Inferior parietal cortex (tissue), 1 donor: Measurements from ENCODE around the gene CREB3.

Experiments
- DNase-seq: peaks from one replicate; pipeline ENCODE4 v3.0.0-alpha.2; 2016; ENCODE audit errors: extremely low spot score

CREB3 gene

GRCh38 chr9:35732185-35732799 lies at the start of gene CREB3, which contains the start of gene TLN1:
CREB3 (plus strand) TSS chr9:35732666; CDS start chr9:35732773, 107 bp downstream.
TLN1 (minus strand) TSS chr9:35732195; CDS start chr9:35725694, 6,501 bp downstream.
- DNase-seq = peak; percentile 95

- no peak for DNase-seq
Observed at GRCh38 chr9:35683323-35683722, 49.1 kb upstream of the CREB3 start.

- DNase-seq = no peak
Observed at GRCh38 chr9:35684921-35685320, 47.5 kb upstream of the CREB3 start.

- no peak for DNase-seq
Observed at GRCh38 chr9:35685506-35685905, 47.0 kb upstream of the CREB3 start.

- DNase-seq = no peak
Observed at GRCh38 chr9:35686222-35687203, 46.0 kb upstream of the CREB3 start.

- DNase-seq = no peak
Observed at GRCh38 chr9:35687306-35687705, 45.2 kb upstream of the CREB3 start.

- DNase-seq = no peak
Observed at GRCh38 chr9:35687972-35688557, 44.4 kb upstream of the CREB3 start.

- DNase-seq = peak; percentile 29
Observed at GRCh38 chr9:35688558-35689541, 43.6 kb upstream of the CREB3 start.

GRCh38 chr9:35689542-35690293 lies 42.7 kb upstream of the CREB3 start, which contains the start of gene TPM2:
TPM2 (minus strand) TSS chr9:35689925; CDS start chr9:35689817, 108 bp downstream.
- DNase-seq = no peak

- no peak for DNase-seq
Observed at GRCh38 chr9:35690294-35690613, 42.2 kb upstream of the CREB3 start.

- DNase-seq = no peak
Observed at GRCh38 chr9:35690614-35691333, 41.7 kb upstream of the CREB3 start.

GRCh38 chr9:35691334-35691650 lies 41.2 kb upstream of the CREB3 start:
- DNase-seq = no peak

- no peak for DNase-seq
Observed at GRCh38 chr9:35691757-35692301, 40.6 kb upstream of the CREB3 start.

- no peak for DNase-seq
Observed at GRCh38 chr9:35695943-35696401, 36.5 kb upstream of the CREB3 start.

GRCh38 chr9:35696520-35697215 lies 35.8 kb upstream of the CREB3 start:
- peak; percentile 45 for DNase-seq

- DNase-seq = no peak
Observed at GRCh38 chr9:35697486-35697885, 35.0 kb upstream of the CREB3 start.

- DNase-seq = no peak
Observed at GRCh38 chr9:35698231-35698630, 34.2 kb upstream of the CREB3 start.

- DNase-seq = no peak
Observed at GRCh38 chr9:35700031-35700430, 32.4 kb upstream of the CREB3 start.

- DNase-seq = no peak
Observed at GRCh38 chr9:35700942-35701341, 31.5 kb upstream of the CREB3 start.
